Neural cell (in vitro differentiated cells): ENCODE data around the gene GTF2F2.

Experiments
- EZH2 ChIP-seq: fragments of 200-600, 300-800 bp; shearing (Covaris generic), sonication (generic); IDR thresholded peaks from 2 replicates; pipeline ENCODE4 v1.6.1; 2014; ENCODE audit warnings: antibody characterized with exemption, low read length, borderline replicate concordance, mild to moderate bottlenecking; ENCODE audit not compliant: insufficient read depth, poor library complexity, severe bottlenecking
- MXI1 ChIP-seq: fragments of 450-650 bp; conservative IDR thresholded peaks from 2 replicates; pipeline ENCODE4 v1.6.1; 2014; ENCODE audit warnings: antibody characterized with exemption, mild to moderate bottlenecking; ENCODE audit not compliant: poor library complexity, severe bottlenecking
- POLR2AphosphoS5 ChIP-seq: IDR thresholded peaks from 2 replicates; pipeline ENCODE4 v1.6.1; 2012
- RAD21 ChIP-seq: fragments of 450-650 bp; conservative IDR thresholded peaks from 2 replicates; pipeline ENCODE4 v1.6.1; 2014; ENCODE audit warnings: antibody characterized with exemption, mild to moderate bottlenecking, moderate library complexity
- REST ChIP-seq: IDR thresholded peaks from 2 replicates; pipeline ENCODE4 v1.6.1; 2012; ENCODE audit warnings: borderline replicate concordance
- TAF1 ChIP-seq: IDR thresholded peaks from 2 replicates; pipeline ENCODE4 v1.6.1; 2012; ENCODE audit warnings: low read depth
- TF ChIP-seq, protein P1 (sequence below): fragments of 450-650 bp; IDR thresholded peaks from 2 replicates; pipeline ENCODE4 v1.5.1; 2014; ENCODE audit warnings: antibody characterized with exemption, mild to moderate bottlenecking, moderate library complexity; ENCODE audit not compliant: poor library complexity, severe bottlenecking

GRCh38 chr13:45209229-45209628, 88.9 kb downstream of the GTF2F2 start:
- no peak for TF ChIP-seq POLR2AphosphoS5
- TF ChIP-seq EZH2, result no peak
- TF ChIP-seq, protein P1, sequence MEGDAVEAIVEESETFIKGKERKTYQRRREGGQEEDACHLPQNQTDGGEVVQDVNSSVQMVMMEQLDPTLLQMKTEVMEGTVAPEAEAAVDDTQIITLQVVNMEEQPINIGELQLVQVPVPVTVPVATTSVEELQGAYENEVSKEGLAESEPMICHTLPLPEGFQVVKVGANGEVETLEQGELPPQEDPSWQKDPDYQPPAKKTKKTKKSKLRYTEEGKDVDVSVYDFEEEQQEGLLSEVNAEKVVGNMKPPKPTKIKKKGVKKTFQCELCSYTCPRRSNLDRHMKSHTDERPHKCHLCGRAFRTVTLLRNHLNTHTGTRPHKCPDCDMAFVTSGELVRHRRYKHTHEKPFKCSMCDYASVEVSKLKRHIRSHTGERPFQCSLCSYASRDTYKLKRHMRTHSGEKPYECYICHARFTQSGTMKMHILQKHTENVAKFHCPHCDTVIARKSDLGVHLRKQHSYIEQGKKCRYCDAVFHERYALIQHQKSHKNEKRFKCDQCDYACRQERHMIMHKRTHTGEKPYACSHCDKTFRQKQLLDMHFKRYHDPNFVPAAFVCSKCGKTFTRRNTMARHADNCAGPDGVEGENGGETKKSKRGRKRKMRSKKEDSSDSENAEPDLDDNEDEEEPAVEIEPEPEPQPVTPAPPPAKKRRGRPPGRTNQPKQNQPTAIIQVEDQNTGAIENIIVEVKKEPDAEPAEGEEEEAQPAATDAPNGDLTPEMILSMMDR, result no peak
- no peak for TF ChIP-seq RAD21
- no peak for TF ChIP-seq MXI1
- no peak for TF ChIP-seq REST
- TF ChIP-seq TAF1, result no peak
